HG03469 (cell line): ENCODE results near the gene QSOX1.

Experiments
- ATAC-seq: cut with Tn5 transposase; IDR thresholded peaks from one replicate; pipeline ENCODE4 v1.9.1; 2021; ENCODE audit warnings: mild to moderate bottlenecking, moderate library complexity, moderate number of reproducible peaks; ENCODE audit not compliant: unreplicated experiment

The QSOX1 gene

DNA sequence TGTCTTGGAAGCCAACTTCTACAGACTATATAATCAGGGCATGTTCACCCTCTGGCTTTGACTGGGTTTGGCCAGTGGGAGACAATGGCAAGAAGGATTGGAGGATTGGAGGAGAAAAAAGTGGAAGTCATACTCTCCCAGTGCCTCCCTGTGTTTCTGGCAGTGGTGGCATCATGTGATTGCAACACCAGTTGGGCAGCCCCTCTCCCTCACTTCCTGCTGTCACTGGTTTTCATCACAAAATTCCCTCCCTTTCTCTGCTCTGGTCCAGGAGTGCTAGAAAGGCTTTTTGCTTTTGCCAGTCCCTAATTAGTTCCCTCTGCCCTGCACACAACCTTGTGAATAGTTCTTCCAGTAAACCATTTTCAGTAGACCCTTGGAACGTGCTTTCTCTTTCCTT lies 3.7 kb upstream of the QSOX1 start:
- no peak for ATAC-seq

DNA sequence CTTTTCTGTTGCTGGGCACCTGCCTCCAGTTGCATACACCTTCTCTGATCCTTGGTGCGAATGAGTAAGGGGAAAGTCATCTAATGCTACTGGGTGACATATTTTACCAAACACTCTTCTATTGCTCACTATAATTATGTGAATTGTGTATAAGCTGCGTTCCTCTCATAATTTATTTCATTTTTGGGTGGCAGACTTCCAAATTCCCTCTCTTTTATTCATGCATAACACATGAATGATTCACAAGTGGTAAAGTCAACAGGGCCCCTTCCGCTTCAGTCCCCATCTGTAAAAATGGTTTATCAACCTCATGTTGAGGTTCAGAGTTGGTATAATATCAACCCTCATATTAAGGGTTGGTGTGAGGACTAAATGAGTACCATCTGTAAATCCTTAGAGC lies 3.2 kb upstream of the QSOX1 start:
- ATAC-seq: no peak

DNA sequence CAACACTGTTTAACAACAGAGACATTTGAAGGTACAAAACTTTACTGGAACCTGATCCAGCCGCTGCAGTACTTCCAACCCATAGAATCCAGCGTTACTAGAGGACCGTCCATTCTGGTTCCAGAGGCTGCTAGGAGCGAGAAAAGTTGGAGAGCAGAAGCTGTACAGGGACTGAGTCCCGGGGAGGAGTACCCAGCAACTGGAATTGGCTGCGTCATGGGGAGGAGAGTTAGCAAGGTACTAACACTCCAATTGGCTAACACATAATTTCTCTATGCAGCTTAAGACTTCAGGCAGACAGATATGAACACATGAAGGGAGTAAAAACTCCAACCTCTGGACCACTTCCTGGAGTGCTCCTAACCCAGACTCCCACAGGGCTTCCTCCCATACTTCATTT lies 2.1 kb upstream of the QSOX1 start:
- no peak for ATAC-seq

GRCh38 chr1:180153032-180153431 lies 1.6 kb upstream of the QSOX1 start:
- ATAC-seq: no peak

DNA sequence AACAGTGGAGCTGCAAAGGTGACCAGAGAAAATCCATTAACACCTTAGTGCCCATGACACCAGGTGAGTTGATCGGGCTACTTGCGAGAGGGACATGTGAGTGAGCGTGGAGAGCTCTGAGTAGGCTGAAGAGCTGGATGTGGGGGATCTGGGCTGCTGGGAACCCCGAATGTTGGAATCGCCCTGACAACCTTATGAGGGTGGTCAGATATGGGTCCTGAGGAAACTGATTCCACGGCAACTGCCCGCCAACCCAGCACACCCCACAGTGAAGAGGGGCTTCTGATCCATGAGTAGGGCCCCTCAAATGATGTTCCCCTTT lies 705 bp upstream of the QSOX1 start:
- ATAC-seq: no peak

DNA sequence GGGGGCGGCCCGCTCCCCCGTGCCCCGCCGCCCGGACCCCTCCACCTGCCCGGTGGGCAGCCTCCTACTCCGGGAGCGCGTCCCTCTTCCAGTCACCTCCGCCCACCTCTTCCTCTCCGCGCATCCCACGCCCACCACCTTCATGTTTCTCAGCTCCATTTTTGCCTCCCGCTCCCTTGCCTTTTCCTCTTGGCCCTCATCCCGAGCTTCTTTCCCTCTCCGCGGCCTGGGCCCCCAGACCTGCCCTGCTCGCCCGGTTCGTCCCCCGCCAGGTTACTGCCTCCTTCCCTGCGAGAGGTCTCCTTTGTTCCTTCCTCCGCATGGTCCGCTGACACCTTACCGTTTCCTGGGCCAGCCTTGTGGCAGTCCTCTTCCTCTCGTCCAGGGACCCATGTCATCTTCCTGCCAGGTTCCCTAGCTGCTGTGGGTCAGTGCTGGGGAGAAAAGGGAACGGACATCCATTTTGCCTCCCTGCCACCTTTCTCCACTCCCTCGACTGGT lies 563 bp downstream of the QSOX1 start:
- no peak for ATAC-seq

DNA sequence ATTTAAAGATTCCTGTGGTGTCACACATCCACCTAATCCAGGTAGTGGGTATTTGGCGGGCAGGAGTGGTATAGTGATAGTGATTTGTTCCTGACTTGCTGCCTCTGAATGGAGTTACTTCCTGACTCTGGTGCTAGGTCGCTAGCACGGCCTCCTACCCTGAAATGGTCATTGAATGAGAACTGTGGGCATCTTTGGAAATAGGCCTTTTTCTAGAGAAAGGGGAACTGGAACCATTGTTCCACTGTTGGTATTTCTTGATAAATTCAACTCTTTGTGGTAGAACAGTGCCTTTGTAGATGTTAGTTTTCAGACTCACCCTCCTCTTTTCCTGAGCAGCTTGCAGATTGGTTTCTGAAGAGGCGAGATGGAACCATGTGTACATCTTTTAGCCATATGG lies 1.5 kb downstream of the QSOX1 start:
- no peak for ATAC-seq

DNA sequence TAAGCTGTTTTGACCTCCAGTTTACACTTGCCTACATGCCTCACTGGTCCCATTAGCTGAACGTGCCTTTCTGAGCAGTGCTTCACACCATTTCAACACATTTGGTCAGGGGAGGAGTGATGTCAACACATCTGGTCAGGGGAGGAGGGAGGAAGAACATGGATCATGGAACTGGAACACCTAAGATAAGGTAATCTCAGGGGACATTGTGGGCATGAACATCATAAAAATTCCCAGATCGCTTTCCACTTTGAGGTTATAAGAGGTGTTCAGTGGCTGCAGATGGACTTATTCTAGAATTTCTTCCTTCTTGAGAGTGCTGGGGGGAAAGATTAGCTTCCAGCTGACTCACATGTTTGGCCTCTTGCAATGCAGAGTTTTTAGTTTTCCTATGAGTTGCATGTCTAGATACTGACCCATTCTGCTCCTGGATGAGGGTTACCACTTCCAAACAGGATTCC lies 2.0 kb downstream of the QSOX1 start:
- no peak for ATAC-seq

- ATAC-seq: no peak
These were observed 2.4 kb downstream of the QSOX1 start for GRCh38 chr1:180157108-180157507.

DNA sequence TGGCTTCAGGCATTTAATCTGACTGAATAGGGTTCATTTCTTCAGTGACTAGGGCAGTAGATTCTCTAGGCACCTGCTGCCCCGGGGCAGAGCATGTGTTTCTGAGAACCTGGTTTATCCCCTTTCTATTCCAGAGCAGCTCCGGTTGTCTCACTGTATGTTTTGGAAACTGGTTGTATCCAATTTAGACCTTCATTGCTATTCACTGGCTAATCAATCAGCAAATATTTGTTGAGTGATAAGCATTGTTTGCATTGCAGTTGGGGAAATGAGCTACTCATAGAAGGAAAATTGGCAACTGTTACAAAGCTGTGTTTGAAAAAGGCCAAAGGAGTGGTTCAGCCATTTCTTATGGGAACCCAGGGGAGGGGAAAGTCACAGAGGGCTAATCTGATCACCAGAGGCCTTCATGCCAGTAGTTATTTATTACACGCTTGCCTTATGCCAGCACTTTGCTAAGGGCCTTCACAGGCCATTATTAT lies 2.9 kb downstream of the QSOX1 start:
- ATAC-seq: no peak

DNA sequence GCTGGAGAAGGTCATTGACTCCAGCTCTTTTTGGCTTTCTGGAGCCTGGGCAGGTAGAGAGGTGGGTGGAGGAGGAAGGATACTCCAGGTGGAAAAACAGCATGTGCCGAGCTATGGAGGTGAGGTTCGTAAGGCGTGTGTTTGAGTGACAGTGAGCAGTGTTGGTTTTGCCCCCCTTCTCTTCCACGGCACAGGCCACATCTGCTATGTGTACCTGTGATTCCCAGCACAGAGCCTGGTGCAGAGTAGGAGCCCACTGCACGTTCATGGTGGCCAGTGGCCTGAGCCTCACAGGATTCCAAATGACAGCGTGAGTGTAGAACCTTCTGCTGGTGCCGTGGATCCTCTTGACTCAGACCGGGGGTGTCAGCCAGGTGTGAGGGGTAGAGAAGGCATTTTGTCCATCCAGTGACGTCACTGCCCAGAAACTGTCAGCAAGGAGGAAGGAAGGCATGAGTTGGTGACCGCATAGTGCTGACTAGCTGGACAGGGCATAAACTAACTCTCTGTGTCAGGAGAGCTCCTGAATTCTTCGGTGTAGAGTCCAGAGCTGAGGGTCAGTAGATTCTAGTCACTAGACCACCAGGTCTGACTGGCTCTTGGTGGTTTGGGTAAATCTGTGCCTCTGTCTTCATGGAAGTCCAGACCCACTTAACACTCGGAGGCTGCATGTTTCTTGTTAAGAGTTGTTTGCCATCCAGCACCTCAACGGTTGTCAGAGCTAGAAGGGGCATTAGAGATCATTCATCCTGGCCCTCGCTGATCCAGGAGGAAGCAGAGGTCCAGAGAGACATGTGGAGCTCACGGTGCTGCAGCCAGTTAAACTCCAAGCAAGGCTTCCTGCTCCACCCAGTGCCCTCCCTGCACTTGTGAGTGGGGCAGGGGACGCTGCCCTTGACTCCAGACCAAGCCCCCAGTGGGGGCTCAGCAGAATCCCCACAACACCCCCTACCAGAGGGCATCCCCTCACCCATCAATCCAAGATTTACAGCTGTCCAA lies 3.8 kb downstream of the QSOX1 start:
- no peak for ATAC-seq

DNA sequence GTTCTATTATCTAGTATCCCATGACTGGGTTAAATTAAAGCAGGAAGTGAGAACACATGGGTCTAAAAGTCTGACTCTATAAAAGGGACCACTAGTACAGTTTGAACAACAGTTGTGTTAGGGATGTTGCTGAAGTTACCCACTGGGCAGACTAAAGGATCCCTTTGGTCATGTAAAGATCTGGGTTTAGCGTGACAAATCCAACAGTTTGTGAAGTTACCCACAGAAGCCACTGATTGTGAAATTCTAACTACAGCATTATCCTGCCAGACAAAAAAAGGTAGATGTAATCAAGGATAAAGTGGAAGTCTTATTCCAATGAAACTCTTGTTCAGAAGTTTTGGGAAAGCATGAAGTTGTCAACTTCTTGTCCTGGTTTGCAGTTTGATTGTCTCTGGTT lies 5.7 kb downstream of the QSOX1 start:
- ATAC-seq: no peak

GRCh38 chr1:180163041-180163440 lies 8.4 kb downstream of the QSOX1 start:
- no peak for ATAC-seq

- no peak for ATAC-seq
These were observed 10.4 kb downstream of the QSOX1 start for GRCh38 chr1:180165096-180165495.

GRCh38 chr1:180165509-180166435 lies 11.1 kb downstream of the QSOX1 start:
- no peak for ATAC-seq

DNA sequence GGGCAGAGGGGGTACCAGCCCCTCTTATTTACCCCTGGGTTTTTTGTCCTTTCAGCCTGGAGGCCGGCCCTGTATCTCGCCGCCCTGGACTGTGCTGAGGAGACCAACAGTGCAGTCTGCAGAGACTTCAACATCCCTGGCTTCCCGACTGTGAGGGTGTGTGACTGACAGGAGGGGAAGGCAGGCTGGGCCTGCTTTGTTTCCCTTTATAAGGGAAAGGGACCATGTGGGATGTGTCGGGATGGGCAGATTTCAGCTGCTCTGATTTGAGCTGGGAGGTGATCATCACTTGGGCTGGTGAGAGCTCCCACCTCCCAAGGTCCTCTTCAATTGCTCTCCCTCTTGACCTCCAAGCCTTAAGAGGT lies 11.7 kb downstream of the QSOX1 start:
- no peak for ATAC-seq

DNA sequence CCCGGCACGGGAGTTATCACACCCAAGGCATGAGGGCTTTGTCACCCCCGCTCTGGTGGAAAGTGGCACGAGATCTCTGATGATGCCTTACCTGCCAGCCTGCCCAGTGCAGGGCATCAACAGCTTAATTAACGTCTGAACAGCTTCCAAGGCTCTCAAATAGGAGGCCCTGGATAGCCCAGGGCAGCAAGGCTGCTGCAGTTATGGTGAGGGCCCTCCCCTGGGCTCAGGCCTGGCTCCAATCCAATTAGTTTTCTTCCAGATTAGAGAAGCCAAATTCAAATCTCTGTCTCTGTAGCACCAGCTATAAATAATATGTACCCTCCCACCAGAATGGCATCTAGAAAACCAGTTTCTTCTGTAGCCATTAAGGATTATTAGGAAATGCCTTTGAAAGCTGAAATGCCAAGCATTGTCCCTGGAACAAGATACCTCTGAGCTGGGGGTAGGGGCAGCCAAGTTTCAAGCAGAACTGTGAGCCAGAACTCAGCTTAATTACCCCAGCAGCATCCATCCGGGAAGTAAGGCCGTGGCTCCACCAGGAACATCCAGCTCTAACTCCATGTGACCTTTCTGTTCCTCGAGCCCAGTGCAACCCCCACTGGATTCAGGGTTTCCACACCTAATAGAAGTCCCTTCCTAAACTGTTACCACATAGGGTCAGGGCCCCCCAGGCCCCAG lies 12.5 kb downstream of the QSOX1 start:
- no peak for ATAC-seq

- no peak for ATAC-seq
These were observed 13.2 kb downstream of the QSOX1 start for GRCh38 chr1:180167721-180168467.

DNA sequence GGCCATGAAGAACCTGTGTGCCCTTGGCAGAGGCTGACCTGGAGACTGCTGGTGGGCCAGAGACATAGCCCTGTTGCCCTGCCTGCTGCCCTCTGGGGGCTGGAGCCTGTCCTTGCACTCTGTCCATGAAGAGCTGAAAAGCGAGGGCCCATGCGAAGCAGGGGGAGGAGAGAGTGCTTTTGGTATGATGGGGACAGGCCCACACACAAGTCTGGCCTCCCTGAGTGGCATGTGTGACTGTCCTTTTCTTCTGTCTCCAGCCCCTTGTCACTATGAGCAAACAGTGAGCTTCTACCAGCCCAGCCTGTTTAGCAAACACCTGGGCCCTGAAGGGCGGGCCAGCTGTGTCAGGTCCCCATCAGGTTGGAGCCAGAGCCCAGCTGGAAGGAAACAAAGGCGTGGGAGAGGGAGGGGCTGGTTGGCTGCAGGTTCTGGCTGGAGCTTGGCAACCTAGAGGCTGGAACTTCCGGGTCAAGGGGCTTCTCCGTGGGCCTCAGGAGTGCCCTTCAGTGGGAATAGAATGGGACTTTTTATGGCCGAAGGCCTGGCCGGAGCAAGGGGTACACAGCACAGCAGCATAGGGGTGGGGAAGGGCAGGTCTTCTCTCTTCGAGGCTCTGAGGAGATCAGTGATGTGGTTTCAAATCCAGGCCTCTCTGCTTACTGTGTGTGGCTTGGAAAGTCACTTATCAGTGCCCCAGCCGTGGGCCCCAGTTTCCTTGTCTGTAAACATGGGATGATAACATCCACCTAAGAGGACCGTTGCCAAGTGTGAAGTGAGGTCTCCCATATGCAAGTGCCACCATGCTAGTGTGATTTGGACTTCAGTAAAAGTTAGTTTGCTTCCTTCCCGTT lies 14.3 kb downstream of the QSOX1 start:
- no peak for ATAC-seq
